Measurements from ENCODE around the gene DUOXA1. TPM values are rescaled to one million over a fixed set of nuclear protein-coding genes. Genes with fewer than 3 reads are reported as not detected.

The DUOXA1 gene
- total and polyA plus RNA-seq, 8 donors = 0.52 to 135 (median 1.3) TPM

DNA sequence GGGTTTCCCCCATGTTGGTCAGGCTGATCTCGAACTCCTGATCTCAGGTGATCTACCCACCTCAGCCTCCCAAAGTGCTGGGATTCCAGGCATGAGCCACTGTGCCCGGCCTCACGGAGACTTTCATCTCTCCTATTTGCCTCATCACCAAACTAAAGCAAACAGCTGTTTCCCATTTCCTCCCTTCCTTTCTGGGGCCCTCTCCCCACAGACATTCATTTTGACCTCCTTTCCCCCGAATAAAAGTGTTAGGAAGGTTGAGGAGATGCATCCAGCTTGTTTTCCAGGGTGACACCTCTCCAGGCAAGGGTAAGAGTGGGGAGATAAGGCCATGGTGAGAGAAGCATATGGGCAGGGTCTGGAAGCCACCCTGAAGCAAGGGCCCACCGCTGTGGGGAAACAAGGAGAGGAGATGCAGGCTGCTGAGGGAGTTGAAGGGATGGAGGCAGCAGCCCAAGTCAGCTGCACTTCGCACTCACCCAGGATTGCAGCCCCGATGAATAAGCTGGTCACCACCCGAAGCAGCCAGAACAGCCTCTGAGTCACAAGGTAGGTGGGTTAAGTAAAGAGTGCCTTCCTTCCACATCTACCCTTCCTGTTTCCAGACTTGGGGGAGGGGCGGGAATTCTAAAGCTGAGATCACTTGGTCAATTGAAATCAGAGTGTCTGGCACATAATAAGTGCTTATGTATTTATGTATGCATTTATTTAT is 7.8 kb downstream of the DUOXA1 start:
- intact Hi-C loops (cut with DNase I) = no loop called here
- no peak overlapping the region for H3K4me3 ChIP-seq
- TF ChIP-seq, protein P1, sequence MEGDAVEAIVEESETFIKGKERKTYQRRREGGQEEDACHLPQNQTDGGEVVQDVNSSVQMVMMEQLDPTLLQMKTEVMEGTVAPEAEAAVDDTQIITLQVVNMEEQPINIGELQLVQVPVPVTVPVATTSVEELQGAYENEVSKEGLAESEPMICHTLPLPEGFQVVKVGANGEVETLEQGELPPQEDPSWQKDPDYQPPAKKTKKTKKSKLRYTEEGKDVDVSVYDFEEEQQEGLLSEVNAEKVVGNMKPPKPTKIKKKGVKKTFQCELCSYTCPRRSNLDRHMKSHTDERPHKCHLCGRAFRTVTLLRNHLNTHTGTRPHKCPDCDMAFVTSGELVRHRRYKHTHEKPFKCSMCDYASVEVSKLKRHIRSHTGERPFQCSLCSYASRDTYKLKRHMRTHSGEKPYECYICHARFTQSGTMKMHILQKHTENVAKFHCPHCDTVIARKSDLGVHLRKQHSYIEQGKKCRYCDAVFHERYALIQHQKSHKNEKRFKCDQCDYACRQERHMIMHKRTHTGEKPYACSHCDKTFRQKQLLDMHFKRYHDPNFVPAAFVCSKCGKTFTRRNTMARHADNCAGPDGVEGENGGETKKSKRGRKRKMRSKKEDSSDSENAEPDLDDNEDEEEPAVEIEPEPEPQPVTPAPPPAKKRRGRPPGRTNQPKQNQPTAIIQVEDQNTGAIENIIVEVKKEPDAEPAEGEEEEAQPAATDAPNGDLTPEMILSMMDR (IDR thresholded peaks at IDR 0.05) = no peak
- no peak overlapping the region for H3K27ac ChIP-seq
- peaks cover 6 to 21% of the 10 kb centered on the region in 2 donors for H3K4me1 ChIP-seq
- H3K36me3 ChIP-seq = no peaks in the 10 kb centered on the region
- peaks cover 11 to 51% of the 10 kb centered on the region in 2 donors for H3K27me3 ChIP-seq
- H3K9me3 ChIP-seq = no peaks in the 10 kb centered on the region
- DNase-seq = no peak
- ATAC-seq = peak; percentile 7

DNA sequence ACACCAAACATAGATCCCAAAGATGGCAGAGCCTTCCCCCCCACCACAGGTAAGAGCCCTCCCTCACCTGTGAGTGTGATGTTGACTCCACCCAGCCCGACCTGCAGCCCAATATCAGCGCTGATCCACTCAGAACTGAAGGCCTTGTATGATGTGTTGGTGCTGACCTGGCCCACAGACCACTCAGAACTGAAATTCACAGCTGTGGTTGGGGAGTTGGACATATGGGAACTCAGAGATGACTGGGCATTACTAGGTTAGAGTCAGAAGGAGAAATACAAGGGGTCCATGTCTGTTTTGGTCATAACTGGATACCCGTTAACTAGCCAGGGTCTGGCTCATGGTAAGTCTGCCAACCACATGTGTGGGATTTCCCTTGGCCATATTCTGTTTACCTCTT is 8.7 kb downstream of the DUOXA1 start:
- intact Hi-C loops (cut with DNase I) = no loop called here
- DNase-seq (peak in 1 of 4 donors; percentile 28), ATAC-seq (no peak)
- H3K9me3 ChIP-seq = no peaks in the 10 kb centered on the region
- H3K27ac ChIP-seq = no peak overlapping the region
- no peaks in the 10 kb centered on the region for H3K36me3 ChIP-seq
- peaks cover 11 to 29% of the 10 kb centered on the region in 2 donors for H3K4me1 ChIP-seq
- H3K27me3 ChIP-seq = peaks cover 20 to 57% of the 10 kb centered on the region in 2 donors
- no peak overlapping the region for H3K4me3 ChIP-seq
- TF ChIP-seq, protein P1 (IDR thresholded peaks at IDR 0.05) = no peak

DNA sequence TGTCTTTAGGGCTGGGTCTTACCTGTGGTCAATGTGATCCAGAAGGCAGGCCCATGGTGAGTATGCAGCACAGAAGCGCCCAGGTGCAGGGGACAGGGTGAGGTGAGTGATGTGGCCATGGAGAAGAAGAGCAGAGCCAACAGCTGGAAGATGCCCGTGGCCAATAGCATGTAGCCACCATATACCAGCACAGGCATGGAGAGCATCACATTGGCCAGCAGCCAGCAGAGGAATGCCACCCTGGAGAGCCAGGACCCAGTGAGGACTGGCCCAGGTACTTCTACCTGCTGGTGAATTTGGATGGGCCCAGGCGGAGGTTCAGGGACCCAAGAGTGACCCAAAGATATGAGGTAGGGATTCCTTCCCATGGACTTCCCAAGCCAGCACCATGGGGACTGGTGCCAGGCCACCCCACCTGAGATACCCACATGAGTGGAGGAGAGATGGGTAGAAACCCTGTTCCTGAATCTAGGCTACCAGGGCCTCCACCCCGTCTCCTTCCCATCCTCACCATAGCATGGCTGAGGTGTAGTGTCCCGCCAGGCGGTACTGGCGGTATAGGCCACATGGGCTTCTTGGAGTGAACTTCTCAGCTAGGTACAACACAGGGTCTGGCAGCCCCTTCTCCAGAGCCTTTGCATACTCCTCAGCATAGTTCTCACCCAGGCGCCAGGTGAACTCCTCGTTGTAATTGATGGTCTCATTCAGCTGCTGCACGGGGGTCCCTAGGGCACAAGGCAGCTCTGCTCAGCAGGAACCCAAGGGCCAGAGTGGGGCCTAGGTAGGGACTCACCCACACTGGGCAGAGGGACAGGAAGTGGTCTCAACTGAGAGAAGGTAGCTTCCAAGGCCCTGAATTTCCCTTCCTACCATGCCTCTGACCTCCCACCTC is 9.4 kb downstream of the DUOXA1 start:
- ATAC-seq (no peak), DNase-seq (no peak)
- Histone ChIP-seq H3K27me3 (peaks cover 26 to 59% of the 10 kb centered on the region in 2 donors), H3K27ac (no peak overlapping the region), H3K9me3 (no peaks in the 10 kb centered on the region), H3K4me3 (no peak overlapping the region), H3K36me3 (no peaks in the 10 kb centered on the region), H3K4me1 (peaks cover 11 to 29% of the 10 kb centered on the region in 2 donors)
- TF ChIP-seq, protein P1 (IDR thresholded peaks at IDR 0.05) = no peak
- intact Hi-C loops (cut with DNase I) = no loop called here

DNA sequence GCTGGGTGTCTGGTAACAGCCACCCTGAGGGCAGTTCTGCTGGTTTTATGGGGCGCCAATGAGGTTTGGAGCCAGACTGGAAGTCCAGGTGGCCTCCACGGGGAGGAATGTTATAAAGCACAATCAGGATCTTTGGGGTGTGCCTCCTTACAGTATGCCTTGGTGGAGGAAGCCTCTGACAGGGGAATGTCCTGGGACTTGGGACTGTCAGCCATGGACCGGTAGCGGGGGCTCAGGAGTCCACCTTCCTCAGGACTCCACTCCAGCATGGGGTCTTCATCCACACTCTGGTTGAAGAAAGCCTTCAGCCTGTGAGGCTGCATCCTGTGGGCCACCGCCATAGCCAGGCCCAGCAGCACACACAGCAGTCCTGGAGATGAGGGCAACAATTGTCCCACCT is 10.7 kb downstream of the DUOXA1 start:
- H3K4me3 ChIP-seq = no peak overlapping the region
- intact Hi-C loops (cut with DNase I) = no loop called here
- peaks cover 11 to 32% of the 10 kb centered on the region in 2 donors for H3K4me1 ChIP-seq
- H3K27ac ChIP-seq = no peak overlapping the region
- no peak for DNase-seq
- H3K27me3 ChIP-seq = peaks cover 40 to 63% of the 10 kb centered on the region in 2 donors
- TF ChIP-seq, protein P1 (IDR thresholded peaks at IDR 0.05) = no peak
- ATAC-seq = no peak
- H3K9me3 ChIP-seq = no peaks in the 10 kb centered on the region
- no peaks in the 10 kb centered on the region for H3K36me3 ChIP-seq

DNA sequence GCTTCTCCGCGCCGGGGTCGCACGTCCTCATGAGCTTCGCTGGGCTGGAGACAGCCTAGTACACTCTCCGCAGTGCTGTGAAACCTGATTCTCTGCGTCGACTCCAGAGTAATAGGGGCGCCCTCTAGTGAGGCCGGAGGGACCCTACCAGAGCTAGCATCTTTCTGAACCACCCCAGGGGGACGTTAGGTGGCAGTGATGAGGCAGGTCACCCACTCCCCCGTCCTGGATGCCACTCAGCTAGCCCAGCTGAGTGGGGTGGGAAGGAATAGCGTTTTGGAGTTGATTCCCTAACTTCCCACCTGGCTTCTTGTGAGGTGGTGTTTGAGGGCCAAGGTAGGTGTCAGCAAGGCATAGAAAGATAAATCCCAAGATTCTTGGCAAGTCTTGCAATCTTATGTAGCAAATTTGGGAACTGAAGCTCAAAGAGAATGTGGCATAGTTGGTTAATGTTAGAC is 11.5 kb downstream of the DUOXA1 start:
- no peak overlapping the region for H3K27ac ChIP-seq
- TF ChIP-seq, protein P1 (IDR thresholded peaks at IDR 0.05) = peak; percentile 92 to 98
- peaks cover 11 to 32% of the 10 kb centered on the region in 2 donors for H3K4me1 ChIP-seq
- no peak overlapping the region for H3K4me3 ChIP-seq
- peaks cover 48 to 70% of the 10 kb centered on the region in 2 donors for H3K27me3 ChIP-seq
- intact Hi-C loops (cut with DNase I) = no loop called here
- no peaks in the 10 kb centered on the region for H3K9me3 ChIP-seq
- H3K36me3 ChIP-seq = no peaks in the 10 kb centered on the region
- DNase-seq = peak; percentile 83 to 94 (median 86)
- ATAC-seq = peak; percentile 93
